HG03575 (cell line): ENCODE data around the gene SAYSD1.

Experiments
- ATAC-seq: cut with Tn5 transposase; IDR thresholded peaks from one replicate; pipeline ENCODE4 v1.9.1; 2021; ENCODE audit not compliant: unreplicated experiment, insufficient number of reproducible peaks, low FRiP score; ENCODE audit errors: extremely low read depth

The SAYSD1 gene

GRCh38 chr6:39061588-39061987, 53.4 kb downstream of the SAYSD1 start:
- ATAC-seq = no peak

- ATAC-seq = no peak
Observed at GRCh38 chr6:39061182-39061581, 53.8 kb downstream of the SAYSD1 start.

- ATAC-seq = no peak
Observed at GRCh38 chr6:39060467-39061160, 54.4 kb downstream of the SAYSD1 start.

- ATAC-seq = no peak
Observed at GRCh38 chr6:39059496-39060310, 55.3 kb downstream of the SAYSD1 start.

- no peak for ATAC-seq
Observed at GRCh38 chr6:39058471-39059147, 56.4 kb downstream of the SAYSD1 start.

GRCh38 chr6:39057251-39058155, 57.5 kb downstream of the SAYSD1 start:
- ATAC-seq = no peak

- no peak for ATAC-seq
Observed at GRCh38 chr6:39056681-39057080, 58.3 kb downstream of the SAYSD1 start.

GRCh38 chr6:39056191-39056590, 58.8 kb downstream of the SAYSD1 start:
- ATAC-seq = no peak

GRCh38 chr6:39055661-39056060, 59.3 kb downstream of the SAYSD1 start:
- no peak for ATAC-seq

- no peak for ATAC-seq
Observed at GRCh38 chr6:39054577-39055142, 60.3 kb downstream of the SAYSD1 start.
